ENCODE data around the gene KCNQ2.

DNA sequence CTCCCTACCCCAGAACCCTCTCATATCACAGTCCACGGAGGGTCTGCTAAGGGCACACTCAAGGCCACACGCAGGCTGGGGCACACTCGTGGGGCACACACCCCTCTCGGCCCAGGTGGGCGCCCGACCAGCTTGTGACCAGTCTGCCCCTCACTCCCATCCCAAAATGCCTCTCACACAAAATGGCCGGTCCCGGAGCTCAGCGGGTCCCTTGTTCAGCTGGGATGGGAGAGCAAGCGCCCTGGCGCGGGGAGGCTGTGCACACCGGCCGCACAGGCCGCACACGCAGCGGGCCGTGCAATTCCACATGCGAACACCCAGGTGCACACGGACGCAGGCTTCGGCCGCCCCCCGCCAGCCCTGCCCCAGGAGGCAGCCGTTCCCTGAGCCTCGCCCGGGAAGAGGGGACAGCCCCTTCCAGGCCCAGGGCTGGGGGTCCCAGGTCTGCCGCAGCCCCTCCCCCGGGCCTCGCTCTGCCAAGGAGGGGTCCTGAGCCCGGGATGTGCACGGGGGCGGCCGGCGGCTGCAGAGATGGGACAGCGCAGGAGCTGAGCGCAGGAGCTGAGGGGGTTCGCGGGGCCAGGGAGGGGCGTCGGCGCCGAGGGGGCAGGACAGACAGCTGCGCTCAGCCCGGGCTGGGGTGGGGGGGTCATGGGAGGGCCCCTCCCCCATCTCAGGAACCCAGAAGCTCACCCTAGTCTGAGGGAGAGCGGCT lies 1.3 kb downstream of the KCNQ2 start:
- TF ChIP-seq, protein P1, sequence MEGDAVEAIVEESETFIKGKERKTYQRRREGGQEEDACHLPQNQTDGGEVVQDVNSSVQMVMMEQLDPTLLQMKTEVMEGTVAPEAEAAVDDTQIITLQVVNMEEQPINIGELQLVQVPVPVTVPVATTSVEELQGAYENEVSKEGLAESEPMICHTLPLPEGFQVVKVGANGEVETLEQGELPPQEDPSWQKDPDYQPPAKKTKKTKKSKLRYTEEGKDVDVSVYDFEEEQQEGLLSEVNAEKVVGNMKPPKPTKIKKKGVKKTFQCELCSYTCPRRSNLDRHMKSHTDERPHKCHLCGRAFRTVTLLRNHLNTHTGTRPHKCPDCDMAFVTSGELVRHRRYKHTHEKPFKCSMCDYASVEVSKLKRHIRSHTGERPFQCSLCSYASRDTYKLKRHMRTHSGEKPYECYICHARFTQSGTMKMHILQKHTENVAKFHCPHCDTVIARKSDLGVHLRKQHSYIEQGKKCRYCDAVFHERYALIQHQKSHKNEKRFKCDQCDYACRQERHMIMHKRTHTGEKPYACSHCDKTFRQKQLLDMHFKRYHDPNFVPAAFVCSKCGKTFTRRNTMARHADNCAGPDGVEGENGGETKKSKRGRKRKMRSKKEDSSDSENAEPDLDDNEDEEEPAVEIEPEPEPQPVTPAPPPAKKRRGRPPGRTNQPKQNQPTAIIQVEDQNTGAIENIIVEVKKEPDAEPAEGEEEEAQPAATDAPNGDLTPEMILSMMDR (IDR thresholded peaks at IDR 0.05; ENCODE audit: low read depth, low read length, missing input control): no peak
- TF ChIP-seq, protein P2, sequence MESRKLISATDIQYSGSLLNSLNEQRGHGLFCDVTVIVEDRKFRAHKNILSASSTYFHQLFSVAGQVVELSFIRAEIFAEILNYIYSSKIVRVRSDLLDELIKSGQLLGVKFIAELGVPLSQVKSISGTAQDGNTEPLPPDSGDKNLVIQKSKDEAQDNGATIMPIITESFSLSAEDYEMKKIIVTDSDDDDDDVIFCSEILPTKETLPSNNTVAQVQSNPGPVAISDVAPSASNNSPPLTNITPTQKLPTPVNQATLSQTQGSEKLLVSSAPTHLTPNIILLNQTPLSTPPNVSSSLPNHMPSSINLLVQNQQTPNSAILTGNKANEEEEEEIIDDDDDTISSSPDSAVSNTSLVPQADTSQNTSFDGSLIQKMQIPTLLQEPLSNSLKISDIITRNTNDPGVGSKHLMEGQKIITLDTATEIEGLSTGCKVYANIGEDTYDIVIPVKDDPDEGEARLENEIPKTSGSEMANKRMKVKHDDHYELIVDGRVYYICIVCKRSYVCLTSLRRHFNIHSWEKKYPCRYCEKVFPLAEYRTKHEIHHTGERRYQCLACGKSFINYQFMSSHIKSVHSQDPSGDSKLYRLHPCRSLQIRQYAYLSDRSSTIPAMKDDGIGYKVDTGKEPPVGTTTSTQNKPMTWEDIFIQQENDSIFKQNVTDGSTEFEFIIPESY (IDR thresholded peaks at IDR 0.05): no peak
- TF ChIP-seq FOXA1 (IDR thresholded peaks at IDR 0.05): no peak
- TF ChIP-seq RAD21 (IDR thresholded peaks at IDR 0.05): no peak
- no peak for TF ChIP-seq JUND (IDR thresholded peaks at IDR 0.05)
- no peak for TF ChIP-seq TAF1 (conservative IDR thresholded peaks at IDR 0.05)
- no peak for TF ChIP-seq EGR1 (IDR thresholded peaks at IDR 0.05; ENCODE audit: low read depth in 2 of 2)
- no peak for TF ChIP-seq FOXA2 (IDR thresholded peaks at IDR 0.05)
